Activated T-cell treated with anti-CD3 and anti-CD28 coated beads, Interleukin-2, amount 50 U/mL, for 1 hour (primary cell): Measurements from ENCODE around the gene LYZL6.
"Not testable (repeated sequence)": the region's sequence is repeated elsewhere in the genome, so short reads cannot be mapped to it uniquely, and the experiment has no call there.

Source experiments
- DNase-seq: peaks from one replicate; pipeline ENCODE4 v3.0.0-alpha.2; 2020

The LYZL6 gene

GRCh38 chr17:35906191-35906925 is 37.2 kb downstream of the LYZL6 start:
- no peak for DNase-seq

- no peak for DNase-seq
Measured at GRCh38 chr17:35903451-35903850, 40.1 kb downstream of the LYZL6 start.

GRCh38 chr17:35901631-35902175 is 41.8 kb downstream of the LYZL6 start:
- no peak for DNase-seq

- DNase-seq, result no peak
Measured at GRCh38 chr17:35900708-35901480, 42.6 kb downstream of the LYZL6 start.

GRCh38 chr17:35900280-35900679 is 43.2 kb downstream of the LYZL6 start:
- DNase-seq, result no peak

- no peak for DNase-seq
Measured at GRCh38 chr17:35898283-35899070, 45.0 kb downstream of the LYZL6 start.

GRCh38 chr17:35897772-35898171 is 45.7 kb downstream of the LYZL6 start:
- DNase-seq, result not testable (repeated sequence)

- no peak for DNase-seq
Measured at GRCh38 chr17:35895636-35896587, 47.6 kb downstream of the LYZL6 start.

- no peak for DNase-seq
Measured at GRCh38 chr17:35894206-35894605, 49.3 kb downstream of the LYZL6 start.

- no peak for DNase-seq
Measured at GRCh38 chr17:35893751-35894150, 49.8 kb downstream of the LYZL6 start.

- DNase-seq, result peak; percentile 39
Measured at GRCh38 chr17:35892091-35893035, 51.1 kb downstream of the LYZL6 start.

GRCh38 chr17:35891269-35891668 is 52.2 kb downstream of the LYZL6 start:
- DNase-seq, result no peak

- DNase-seq, result peak; percentile 43
Measured at GRCh38 chr17:35890774-35891155, 52.7 kb downstream of the LYZL6 start.

GRCh38 chr17:35889818-35890773 is 53.4 kb downstream of the LYZL6 start:
- DNase-seq, result no peak

GRCh38 chr17:35889241-35889640 is 54.3 kb downstream of the LYZL6 start:
- no peak for DNase-seq
